Large intestine (tissue), 3 donors: Measurements from ENCODE around the gene PRG3. TPM values are rescaled to one million over a fixed set of nuclear protein-coding genes. Genes with fewer than 3 reads are reported as not detected.

Experiments used
- DNase-seq, 2 donors: peaks; one replicate each; pipeline versions ENCODE4 v3.0.0 to v3.0.0-alpha.2; 2013
- H3K27ac ChIP-seq: one replicate; pipeline ENCODE4 v1.5.1; 2013; ENCODE audit warnings: low read length
- H3K27me3 ChIP-seq: 2 replicates; pipeline ENCODE4 v1.6.1; 2013; ENCODE audit warnings: low read length; ENCODE audit not compliant: control insufficient read depth, insufficient read depth
- H3K36me3 ChIP-seq: 2 replicates; pipeline ENCODE4 v1.6.1; 2013; ENCODE audit warnings: low read length; ENCODE audit not compliant: control insufficient read depth, insufficient read depth
- H3K4me1 ChIP-seq: one replicate; pipeline ENCODE4 v1.6.1; 2013; ENCODE audit warnings: low read length; ENCODE audit not compliant: control insufficient read depth, insufficient read depth
- H3K4me3 ChIP-seq: one replicate; pipeline ENCODE4 v1.5.1; 2013; ENCODE audit warnings: low read length
- H3K9me3 ChIP-seq: one replicate; pipeline ENCODE4 v1.6.1; 2013; ENCODE audit warnings: mild to moderate bottlenecking, low read depth, low read length, moderate library complexity; ENCODE audit not compliant: control insufficient read depth
- WGBS: methylation state at CpG from one replicate; pipeline ENCODE4 v1.1.5; 2013; ENCODE audit warnings: low lambda C conversion rate; ENCODE audit not compliant: insufficient coverage; 5-methylcytosine and 5-hydroxymethylcytosine counted together
- polyA plus RNA-seq: library from polyadenylated mRNA; unstranded; fragments of 120-200 nt; gene quantifications from one replicate; pipeline ENCODE4 v1.2.1, GENCODE V29; 2013

The PRG3 gene
- polyA plus RNA-seq, 1 donor = 0.07 TPM

GRCh38 chr11:57422669-57423068, 41.7 kb upstream of the PRG3 start:
- Histone ChIP-seq H3K36me3 (peaks cover 8% of the 10 kb centered on the region), H3K4me1 (peaks cover 2% of the 10 kb centered on the region), H3K9me3 (no peaks in the 10 kb centered on the region), H3K4me3 (no peak overlapping the region), H3K27ac (no peak overlapping the region), H3K27me3 (peaks cover under 1% of the 10 kb centered on the region)
- DNase-seq = no peak
- WGBS = 50% methylated on average over 1 of the region's 4 CpGs

- Histone ChIP-seq H3K27ac (no peak overlapping the region), H3K27me3 (no peaks in the 10 kb centered on the region), H3K4me1 (peaks cover 2% of the 10 kb centered on the region), H3K9me3 (no peaks in the 10 kb centered on the region), H3K4me3 (no peak overlapping the region), H3K36me3 (peaks cover 16% of the 10 kb centered on the region)
- no peak for DNase-seq
Measured at GRCh38 chr11:57421805-57422204, 40.9 kb upstream of the PRG3 start.

GRCh38 chr11:57421066-57421465, 40.1 kb upstream of the PRG3 start:
- Histone ChIP-seq H3K9me3 (no peaks in the 10 kb centered on the region), H3K36me3 (peaks cover 23% of the 10 kb centered on the region), H3K27me3 (no peaks in the 10 kb centered on the region), H3K27ac (no peak overlapping the region), H3K4me1 (no peaks in the 10 kb centered on the region), H3K4me3 (no peak overlapping the region)
- no peak for DNase-seq
- no CpG with 5 or more reads among the region's 4 CpGs for WGBS

- peaks cover 31% of the 10 kb centered on the region for H3K36me3 ChIP-seq
- H3K4me1 ChIP-seq = no peaks in the 10 kb centered on the region
- H3K9me3 ChIP-seq = no peaks in the 10 kb centered on the region
- DNase-seq = no peak
- no CpG with 5 or more reads among the region's 3 CpGs for WGBS
- no peak overlapping the region for H3K4me3 ChIP-seq
- no peaks in the 10 kb centered on the region for H3K27me3 ChIP-seq
- H3K27ac ChIP-seq = no peak overlapping the region
Measured at GRCh38 chr11:57419146-57419545, 38.2 kb upstream of the PRG3 start.

- H3K36me3 ChIP-seq = peaks cover 37% of the 10 kb centered on the region
- no peak overlapping the region for H3K27ac ChIP-seq
- H3K27me3 ChIP-seq = no peaks in the 10 kb centered on the region
- no peaks in the 10 kb centered on the region for H3K4me1 ChIP-seq
- H3K4me3 ChIP-seq = no peak overlapping the region
- H3K9me3 ChIP-seq = no peaks in the 10 kb centered on the region
- DNase-seq = no peak
Measured at GRCh38 chr11:57418131-57418530, 37.2 kb upstream of the PRG3 start.

- WGBS = no CpG with 5 or more reads among the region's 4 CpGs
- H3K4me3 ChIP-seq = no peak overlapping the region
- no peaks in the 10 kb centered on the region for H3K9me3 ChIP-seq
- H3K27me3 ChIP-seq = no peaks in the 10 kb centered on the region
- no peak for DNase-seq
- H3K36me3 ChIP-seq = peaks cover 37% of the 10 kb centered on the region
- no peaks in the 10 kb centered on the region for H3K4me1 ChIP-seq
- H3K27ac ChIP-seq = no peak overlapping the region
Measured at GRCh38 chr11:57417056-57417455, 36.1 kb upstream of the PRG3 start.

- H3K4me1 ChIP-seq = no peaks in the 10 kb centered on the region
- no peaks in the 10 kb centered on the region for H3K27me3 ChIP-seq
- H3K27ac ChIP-seq = no peak overlapping the region
- WGBS = no CpG with 5 or more reads among the region's 3 CpGs
- peaks cover 37% of the 10 kb centered on the region for H3K36me3 ChIP-seq
- no peaks in the 10 kb centered on the region for H3K9me3 ChIP-seq
- no peak overlapping the region for H3K4me3 ChIP-seq
- no peak for DNase-seq
Measured at GRCh38 chr11:57416436-57416835, 35.5 kb upstream of the PRG3 start.

GRCh38 chr11:57414612-57415212, 33.8 kb upstream of the PRG3 start:
- Histone ChIP-seq H3K4me3 (no peak overlapping the region), H3K27ac (no peak overlapping the region), H3K36me3 (peaks cover 40% of the 10 kb centered on the region), H3K9me3 (no peaks in the 10 kb centered on the region), H3K4me1 (no peaks in the 10 kb centered on the region), H3K27me3 (no peaks in the 10 kb centered on the region)
- no peak for DNase-seq
- WGBS = no CpG with 5 or more reads among the region's 11 CpGs

- no CpG with 5 or more reads among the region's 4 CpGs for WGBS
- no peaks in the 10 kb centered on the region for H3K27me3 ChIP-seq
- no peak overlapping the region for H3K27ac ChIP-seq
- H3K36me3 ChIP-seq = peaks cover 47% of the 10 kb centered on the region
- H3K9me3 ChIP-seq = no peaks in the 10 kb centered on the region
- H3K4me1 ChIP-seq = no peaks in the 10 kb centered on the region
- DNase-seq = no peak
- H3K4me3 ChIP-seq = no peak overlapping the region
Measured at GRCh38 chr11:57413681-57414080, 32.7 kb upstream of the PRG3 start.

GRCh38 chr11:57410287-57410686, 29.3 kb upstream of the PRG3 start:
- Histone ChIP-seq H3K4me1 (no peaks in the 10 kb centered on the region), H3K9me3 (no peaks in the 10 kb centered on the region), H3K27me3 (no peaks in the 10 kb centered on the region), H3K27ac (no peak overlapping the region), H3K4me3 (no peak overlapping the region), H3K36me3 (peaks cover 26% of the 10 kb centered on the region)
- no peak for DNase-seq

- Histone ChIP-seq H3K9me3 (no peaks in the 10 kb centered on the region), H3K27ac (no peak overlapping the region), H3K36me3 (peaks cover 21% of the 10 kb centered on the region), H3K4me3 (no peak overlapping the region), H3K27me3 (no peaks in the 10 kb centered on the region), H3K4me1 (no peaks in the 10 kb centered on the region)
- no CpG with 5 or more reads among the region's 18 CpGs for WGBS
- no peak for DNase-seq
Measured at GRCh38 chr11:57409321-57410100, 28.6 kb upstream of the PRG3 start.
